Chondrocyte (in vitro differentiated cells): Measurements from ENCODE around the gene PLA2G7. TPM values are rescaled to one million over a fixed set of nuclear protein-coding genes. Genes with fewer than 3 reads are reported as not detected.

ENCODE experiments used
- DNase-seq: peaks from one replicate; pipeline ENCODE4 v3.0.0; 2021; ENCODE audit warnings: mixed read lengths, low spot score
- H3K27ac Mint-ChIP-seq: one replicate; pipeline ENCODE4 v1.8.0; 2021; ENCODE audit warnings: mild to moderate bottlenecking, moderate library complexity, mixed read lengths; ENCODE audit not compliant: unreplicated experiment
- H3K27me3 Mint-ChIP-seq: 2 replicates; pipeline ENCODE4 v1.8.0; 2021; ENCODE audit warnings: low read depth, mixed read lengths
- H3K36me3 Mint-ChIP-seq: 2 replicates; pipeline ENCODE4 v1.8.0; 2021; ENCODE audit warnings: low read depth, mixed read lengths
- H3K4me1 Mint-ChIP-seq: 2 replicates; pipeline ENCODE4 v1.8.0; 2021; ENCODE audit warnings: low read depth, mild to moderate bottlenecking, mixed read lengths
- H3K4me3 Mint-ChIP-seq: one replicate; pipeline ENCODE4 v1.8.0; 2021; ENCODE audit warnings: mild to moderate bottlenecking, moderate library complexity, mixed read lengths; ENCODE audit not compliant: unreplicated experiment
- H3K9me3 Mint-ChIP-seq: 2 replicates; pipeline ENCODE4 v1.8.0; 2021; ENCODE audit warnings: low read depth, mixed read lengths
- total RNA-seq: library from RNA; stranded (reverse); gene quantifications from 3 replicates; pipeline ENCODE4 v1.2.1, GENCODE V29; 2021
- TF ChIP-seq, protein P1 (sequence below): fragments of 200-600 bp; sonication (generic); IDR thresholded peaks from 2 replicates; pipeline ENCODE4 v1.5.0; 2021; ENCODE audit warnings: antibody characterized with exemption, mild to moderate bottlenecking, moderate library complexity

Gene PLA2G7
- total RNA-seq, 1 donor from 2014 or later = not detected

- peaks cover 9% of the 10 kb centered on the region for H3K4me1 Mint-ChIP-seq
- DNase-seq = no peak
- no peak overlapping the region for H3K27ac Mint-ChIP-seq
- peaks cover 40% of the 10 kb centered on the region for H3K27me3 Mint-ChIP-seq
- H3K9me3 Mint-ChIP-seq = no peaks in the 10 kb centered on the region
- H3K36me3 Mint-ChIP-seq = peaks cover 2% of the 10 kb centered on the region
- H3K4me3 Mint-ChIP-seq = peak overlapping the region; percentile 74
- TF ChIP-seq, protein P1, sequence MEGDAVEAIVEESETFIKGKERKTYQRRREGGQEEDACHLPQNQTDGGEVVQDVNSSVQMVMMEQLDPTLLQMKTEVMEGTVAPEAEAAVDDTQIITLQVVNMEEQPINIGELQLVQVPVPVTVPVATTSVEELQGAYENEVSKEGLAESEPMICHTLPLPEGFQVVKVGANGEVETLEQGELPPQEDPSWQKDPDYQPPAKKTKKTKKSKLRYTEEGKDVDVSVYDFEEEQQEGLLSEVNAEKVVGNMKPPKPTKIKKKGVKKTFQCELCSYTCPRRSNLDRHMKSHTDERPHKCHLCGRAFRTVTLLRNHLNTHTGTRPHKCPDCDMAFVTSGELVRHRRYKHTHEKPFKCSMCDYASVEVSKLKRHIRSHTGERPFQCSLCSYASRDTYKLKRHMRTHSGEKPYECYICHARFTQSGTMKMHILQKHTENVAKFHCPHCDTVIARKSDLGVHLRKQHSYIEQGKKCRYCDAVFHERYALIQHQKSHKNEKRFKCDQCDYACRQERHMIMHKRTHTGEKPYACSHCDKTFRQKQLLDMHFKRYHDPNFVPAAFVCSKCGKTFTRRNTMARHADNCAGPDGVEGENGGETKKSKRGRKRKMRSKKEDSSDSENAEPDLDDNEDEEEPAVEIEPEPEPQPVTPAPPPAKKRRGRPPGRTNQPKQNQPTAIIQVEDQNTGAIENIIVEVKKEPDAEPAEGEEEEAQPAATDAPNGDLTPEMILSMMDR = no peak
Measured at GRCh38 chr6:46735720-46736031, 501 bp upstream of the PLA2G7 start.

- Mint-ChIP-seq H3K27ac (no peak overlapping the region), H3K36me3 (no peaks in the 10 kb centered on the region), H3K4me3 (no peak overlapping the region), H3K27me3 (peaks cover 37% of the 10 kb centered on the region), H3K9me3 (no peaks in the 10 kb centered on the region), H3K4me1 (peaks cover 9% of the 10 kb centered on the region)
- TF ChIP-seq, protein P1 = no peak
- no peak for DNase-seq
Measured at GRCh38 chr6:46733341-46733801, 1.8 kb downstream of the PLA2G7 start.

DNA sequence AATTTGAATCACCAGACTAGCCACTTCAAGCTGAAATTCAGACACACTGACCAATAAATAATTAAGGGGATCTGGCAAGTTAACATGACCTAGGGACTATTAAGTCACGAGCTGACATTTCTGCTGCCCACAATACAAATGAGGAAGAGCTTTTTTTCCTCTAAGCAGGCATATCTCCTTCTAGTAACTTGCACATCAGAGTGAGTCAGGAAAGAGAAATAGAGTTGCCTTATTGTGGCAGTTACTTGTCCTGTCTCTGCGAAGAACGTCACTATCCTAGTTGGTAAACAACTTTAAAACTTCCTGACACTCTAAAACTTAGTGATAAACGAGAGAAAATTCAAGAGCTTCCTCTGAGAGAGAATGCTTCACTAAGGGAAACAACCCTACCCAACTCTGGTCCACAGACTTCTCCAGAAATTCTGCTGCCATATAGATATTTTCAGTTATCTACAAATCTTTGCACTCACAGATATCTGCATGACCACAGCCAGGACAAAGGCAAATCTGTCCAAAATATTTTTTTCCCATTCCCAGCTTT, 4.2 kb downstream of the PLA2G7 start:
- no peak overlapping the region for H3K4me3 Mint-ChIP-seq
- H3K36me3 Mint-ChIP-seq = no peaks in the 10 kb centered on the region
- no peaks in the 10 kb centered on the region for H3K9me3 Mint-ChIP-seq
- H3K27me3 Mint-ChIP-seq = peaks cover 36% of the 10 kb centered on the region
- TF ChIP-seq, protein P1 = no peak
- no peak for DNase-seq
- peaks cover 9% of the 10 kb centered on the region for H3K4me1 Mint-ChIP-seq
- H3K27ac Mint-ChIP-seq = no peak overlapping the region

- H3K4me3 Mint-ChIP-seq = no peak overlapping the region
- H3K27me3 Mint-ChIP-seq = peaks cover 34% of the 10 kb centered on the region
- H3K27ac Mint-ChIP-seq = no peak overlapping the region
- DNase-seq = no peak
- peaks cover 5% of the 10 kb centered on the region for H3K4me1 Mint-ChIP-seq
- no peaks in the 10 kb centered on the region for H3K9me3 Mint-ChIP-seq
- H3K36me3 Mint-ChIP-seq = no peaks in the 10 kb centered on the region
- TF ChIP-seq, protein P1 = no peak
Measured at GRCh38 chr6:46729787-46730326, 5.3 kb downstream of the PLA2G7 start.

DNA sequence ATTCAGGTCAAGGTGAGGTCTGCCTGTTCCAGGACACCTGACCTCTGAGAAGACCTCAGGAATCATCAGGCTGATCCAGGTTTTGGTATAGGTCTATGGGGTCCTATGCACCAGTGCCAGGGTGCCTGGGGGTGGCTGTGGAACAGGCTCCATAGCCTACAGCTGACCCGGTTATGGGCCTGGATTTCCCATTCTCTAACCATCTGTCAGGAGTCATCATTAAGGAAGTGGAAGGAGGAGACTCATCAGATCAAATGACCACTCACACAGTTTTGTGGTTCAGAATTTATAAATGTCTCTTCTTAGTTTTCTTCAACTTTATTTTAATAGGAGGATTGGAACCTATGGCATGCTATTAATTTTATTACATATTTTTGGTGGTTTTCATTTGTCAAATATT, 14.8 kb downstream of the PLA2G7 start:
- no peak for DNase-seq
- Mint-ChIP-seq H3K9me3 (no peaks in the 10 kb centered on the region), H3K27ac (no peak overlapping the region), H3K36me3 (peaks cover 2% of the 10 kb centered on the region), H3K4me1 (no peaks in the 10 kb centered on the region), H3K27me3 (peaks cover 33% of the 10 kb centered on the region), H3K4me3 (no peak overlapping the region)
- TF ChIP-seq, protein P1 = no peak
